Measurements from ENCODE around the gene TOP3B.

TOP3B gene

GRCh38 chr22:21982338-21982965 lies at the start of gene TOP3B:
TOP3B (minus strand) TSS chr22:21982787; CDS start chr22:21975709, 7,078 bp downstream.
- peak; percentile 92 for DNase-seq

DNA sequence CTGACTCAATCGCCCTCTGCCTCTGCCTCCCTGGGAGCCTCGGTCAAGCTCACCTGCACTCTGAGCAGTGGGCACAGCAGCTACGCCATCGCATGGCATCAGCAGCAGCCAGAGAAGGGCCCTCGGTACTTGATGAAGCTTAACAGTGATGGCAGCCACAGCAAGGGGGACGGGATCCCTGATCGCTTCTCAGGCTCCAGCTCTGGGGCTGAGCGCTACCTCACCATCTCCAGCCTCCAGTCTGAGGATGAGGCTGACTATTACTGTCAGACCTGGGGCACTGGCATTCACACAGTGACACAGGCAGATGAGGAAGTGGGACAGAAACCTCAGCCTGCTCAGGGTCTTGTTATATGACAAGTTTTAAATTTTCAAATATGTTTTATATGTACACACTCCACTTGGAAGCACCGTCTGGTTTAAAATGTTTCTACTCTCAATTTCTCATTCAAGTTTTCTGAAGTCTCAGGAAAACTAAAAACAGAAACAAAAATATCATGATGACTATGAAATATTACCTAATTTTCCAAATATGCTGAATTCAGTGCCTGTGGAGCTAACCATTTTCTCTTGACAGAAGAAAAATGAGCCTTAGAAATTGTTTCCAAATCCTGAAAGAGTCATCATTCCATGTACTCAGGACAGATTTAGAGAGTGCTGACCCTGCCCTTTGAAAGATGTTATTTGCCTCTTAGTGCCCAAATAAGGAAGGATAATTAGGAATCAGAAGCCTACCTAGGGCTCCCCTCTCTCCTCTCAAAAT lies 48.8 kb upstream of the TOP3B start:
- no peak for DNase-seq

GRCh38 chr22:22030493-22031182 lies 48.1 kb upstream of the TOP3B start:
- DNase-seq: no peak

DNA sequence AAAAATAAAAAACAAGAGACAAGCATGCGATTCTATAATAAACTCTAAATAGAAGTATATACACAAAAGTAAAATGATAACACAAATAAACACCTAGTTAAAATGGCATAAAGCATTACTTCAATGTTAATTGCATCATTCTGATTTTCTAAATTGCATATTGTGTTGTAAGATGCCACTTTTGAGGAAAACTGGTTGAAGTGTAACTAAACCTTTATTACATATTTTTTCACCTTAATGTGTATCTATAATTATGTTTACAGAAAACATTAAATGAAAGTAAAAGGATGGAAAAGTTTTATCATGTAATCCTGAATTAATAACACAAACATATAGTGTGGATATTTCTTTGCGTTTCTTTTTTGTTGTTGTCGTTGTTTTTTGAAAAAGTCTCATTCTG lies 45.4 kb upstream of the TOP3B start:
- DNase-seq: no peak

DNA sequence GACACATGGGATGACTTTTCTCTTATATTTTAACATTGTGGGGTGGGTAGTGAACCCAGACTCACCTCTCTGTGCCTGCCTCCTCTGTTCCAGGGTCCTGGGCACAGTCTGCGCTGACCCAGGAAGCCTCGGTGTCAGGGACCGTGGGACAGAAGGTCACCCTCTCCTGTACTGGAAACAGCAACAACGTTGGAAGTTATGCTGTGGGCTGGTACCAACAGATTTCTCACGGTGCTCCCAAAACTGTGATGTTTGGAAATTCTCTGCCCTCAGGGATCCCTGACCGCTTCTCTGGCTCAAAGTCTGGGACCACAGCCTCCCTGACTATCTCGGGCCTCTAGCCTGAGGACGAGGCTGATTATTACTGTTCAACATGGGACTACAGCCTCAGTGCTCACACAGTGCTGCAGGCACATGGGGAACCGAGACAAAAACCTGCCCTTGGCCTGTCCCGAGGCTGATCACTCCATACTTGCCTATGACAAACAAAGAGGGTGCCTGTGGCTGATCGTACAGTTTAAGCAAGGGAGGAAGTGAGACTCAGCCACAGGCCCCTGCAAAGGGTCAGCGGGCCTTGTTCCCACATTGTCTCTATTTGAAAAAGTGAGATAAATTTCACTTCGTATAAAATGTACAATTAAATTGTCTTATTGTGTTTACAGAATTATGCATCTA lies 43.7 kb upstream of the TOP3B start:
- no peak for DNase-seq

DNA sequence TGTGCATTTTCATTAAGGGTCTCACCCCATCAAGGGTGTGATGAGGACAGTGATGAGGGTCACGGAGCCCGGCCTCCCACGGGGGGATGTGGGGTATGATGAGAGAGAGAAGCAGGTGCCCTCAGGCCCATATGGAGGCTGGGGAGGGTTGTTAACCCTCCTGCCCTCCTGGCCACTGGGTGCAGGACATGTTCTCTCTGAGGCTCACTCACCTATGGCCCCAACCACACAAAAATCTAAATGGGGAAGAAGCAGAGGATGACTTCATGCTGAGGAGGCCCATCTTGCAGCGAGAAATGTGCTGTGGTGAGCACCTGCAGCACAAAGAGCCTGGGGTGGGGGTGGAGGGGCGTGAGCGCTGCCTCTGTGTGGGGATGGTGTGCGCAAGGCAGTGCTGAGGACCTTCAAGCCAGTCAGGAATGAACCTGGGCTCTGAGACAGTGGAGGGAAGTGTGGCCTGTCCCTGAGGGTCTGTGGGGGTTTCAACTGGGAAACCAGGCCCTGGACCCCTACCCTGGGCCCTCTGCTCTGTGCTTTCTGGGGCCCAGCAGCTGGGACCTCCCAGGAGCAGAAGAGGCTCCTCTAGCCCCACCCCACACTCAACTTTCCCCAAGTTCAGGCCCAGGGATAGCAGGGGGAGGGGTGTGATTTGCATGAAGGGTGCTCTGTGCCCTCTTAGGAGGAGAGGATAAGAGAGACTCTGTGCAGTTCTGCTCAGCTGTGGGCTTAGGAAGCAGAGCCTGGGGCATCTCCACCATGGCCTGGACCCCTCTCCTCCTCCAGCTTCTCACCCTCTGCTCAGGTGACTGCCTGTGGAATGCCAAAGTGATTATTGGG lies 43.0 kb upstream of the TOP3B start:
- DNase-seq: no peak

DNA sequence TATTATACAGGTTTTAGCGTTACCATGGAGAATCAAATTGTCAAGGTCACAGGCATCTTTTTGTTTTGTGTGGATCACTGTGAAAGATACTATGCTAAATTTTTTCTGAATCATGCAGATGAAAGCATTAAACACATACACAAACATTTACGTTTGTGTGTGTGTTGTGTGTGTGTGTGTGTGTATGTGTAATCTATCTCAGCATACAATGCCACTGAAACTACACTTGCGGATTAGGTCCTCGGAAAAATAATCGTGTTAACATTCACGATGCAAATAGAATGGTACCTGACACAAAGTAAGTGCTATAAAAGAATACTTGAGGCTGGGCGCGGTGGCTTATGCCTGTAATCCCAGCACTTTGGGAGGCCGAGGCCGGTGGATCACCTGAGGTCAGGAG lies 41.9 kb upstream of the TOP3B start:
- no peak for DNase-seq

DNA sequence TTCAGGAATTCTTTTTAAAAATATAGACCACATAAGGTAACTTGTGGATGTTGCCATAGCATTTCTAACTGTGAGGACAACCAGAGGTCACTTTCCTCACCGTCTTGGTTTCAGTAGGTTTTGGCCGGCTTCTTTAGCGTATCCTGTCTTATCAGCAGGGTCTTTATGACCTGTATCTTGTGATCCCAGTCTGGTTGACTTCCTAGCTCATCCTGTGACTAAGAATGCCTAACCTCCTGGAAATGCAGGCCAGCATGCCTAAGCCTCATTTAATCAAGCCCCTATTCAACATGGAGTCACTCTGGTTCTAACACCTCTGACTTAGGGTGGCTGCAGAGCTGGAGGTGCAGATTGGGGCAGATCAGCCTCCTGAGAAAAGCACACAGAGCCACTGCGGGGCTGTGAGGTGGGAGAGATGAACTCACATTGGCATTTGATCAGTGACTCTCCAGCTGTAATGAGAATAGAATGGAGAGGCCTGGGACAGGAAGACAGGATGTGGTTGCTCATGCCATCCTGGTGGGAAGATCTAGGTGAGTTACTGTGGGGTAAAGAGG lies 41.1 kb upstream of the TOP3B start:
- no peak for DNase-seq

DNA sequence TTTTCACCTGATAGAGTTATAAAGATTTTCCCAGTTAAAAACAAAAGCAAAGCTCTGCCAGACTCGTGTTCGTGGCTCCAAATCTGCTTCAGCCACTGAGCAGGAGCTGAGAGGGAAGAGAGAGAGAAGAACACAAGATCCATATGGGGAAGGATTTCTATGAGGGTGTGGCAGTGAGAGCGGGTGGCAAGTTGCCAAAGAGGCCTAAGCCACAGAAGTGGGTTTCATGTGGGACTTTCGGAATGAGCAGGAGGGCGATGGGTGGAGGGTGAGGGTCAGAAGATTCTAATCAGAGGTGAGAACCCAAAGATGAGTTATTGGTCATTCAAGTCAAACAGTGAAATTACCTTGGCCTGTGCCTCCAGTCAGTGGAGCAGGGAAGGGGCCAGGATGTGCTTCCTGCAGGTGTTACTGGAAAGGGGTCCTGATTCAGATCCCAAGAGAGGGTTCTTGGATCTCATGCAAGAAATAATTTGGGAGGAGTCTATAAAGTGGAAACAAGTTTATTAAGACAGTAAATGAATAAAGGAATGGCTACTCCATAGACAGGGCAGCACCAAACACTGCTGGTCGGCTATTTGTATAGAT lies 40.5 kb upstream of the TOP3B start:
- DNase-seq: no peak

GRCh38 chr22:22022255-22022840 lies 39.8 kb upstream of the TOP3B start:
- DNase-seq: no peak

- no peak for DNase-seq
These were observed 38.7 kb upstream of the TOP3B start for GRCh38 chr22:22021162-22021750.

- no peak for DNase-seq
These were observed 37.9 kb upstream of the TOP3B start for GRCh38 chr22:22020425-22020852.

DNA sequence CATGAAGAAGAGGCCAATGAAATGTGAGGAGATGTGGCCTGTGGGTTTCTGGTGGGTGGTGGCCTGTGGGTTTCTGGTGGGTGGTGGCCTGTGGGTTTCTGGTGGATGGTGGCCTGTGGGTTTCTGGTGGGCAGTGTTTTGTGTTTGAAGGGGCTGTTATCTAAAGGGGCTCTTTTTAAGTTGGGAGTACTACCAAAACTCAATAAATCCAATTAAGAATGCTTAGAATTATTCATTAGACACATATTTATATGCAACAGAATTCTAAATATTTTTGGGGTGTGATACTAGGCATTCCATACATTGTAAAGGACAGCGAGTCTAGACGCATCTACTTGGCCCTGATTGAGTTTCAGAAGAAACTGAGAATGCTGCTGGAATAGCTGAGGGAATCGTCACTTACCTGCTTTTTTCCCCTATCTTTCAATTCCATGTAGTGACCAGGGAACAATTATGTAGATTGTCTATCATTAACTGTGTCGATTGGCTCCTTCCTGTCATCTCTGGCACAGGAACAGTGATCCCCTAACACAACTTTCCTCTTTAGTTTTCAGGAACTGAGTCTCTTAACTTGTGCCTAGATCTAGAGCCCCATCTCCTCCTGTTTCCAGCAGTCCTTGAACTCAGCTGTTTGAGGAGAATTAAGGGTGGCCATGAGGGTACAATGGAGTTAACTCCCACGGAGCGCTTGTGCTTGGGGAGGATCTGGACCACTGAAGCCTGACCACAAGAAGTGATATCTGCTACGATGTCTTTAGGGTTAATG lies 37.3 kb upstream of the TOP3B start:
- DNase-seq: no peak

- no peak for DNase-seq
These were observed 36.5 kb upstream of the TOP3B start for GRCh38 chr22:22018825-22019658.

GRCh38 chr22:22015631-22016030 lies 33.0 kb upstream of the TOP3B start:
- no peak for DNase-seq

GRCh38 chr22:22014285-22014659 lies 31.7 kb upstream of the TOP3B start:
- DNase-seq: no peak

DNA sequence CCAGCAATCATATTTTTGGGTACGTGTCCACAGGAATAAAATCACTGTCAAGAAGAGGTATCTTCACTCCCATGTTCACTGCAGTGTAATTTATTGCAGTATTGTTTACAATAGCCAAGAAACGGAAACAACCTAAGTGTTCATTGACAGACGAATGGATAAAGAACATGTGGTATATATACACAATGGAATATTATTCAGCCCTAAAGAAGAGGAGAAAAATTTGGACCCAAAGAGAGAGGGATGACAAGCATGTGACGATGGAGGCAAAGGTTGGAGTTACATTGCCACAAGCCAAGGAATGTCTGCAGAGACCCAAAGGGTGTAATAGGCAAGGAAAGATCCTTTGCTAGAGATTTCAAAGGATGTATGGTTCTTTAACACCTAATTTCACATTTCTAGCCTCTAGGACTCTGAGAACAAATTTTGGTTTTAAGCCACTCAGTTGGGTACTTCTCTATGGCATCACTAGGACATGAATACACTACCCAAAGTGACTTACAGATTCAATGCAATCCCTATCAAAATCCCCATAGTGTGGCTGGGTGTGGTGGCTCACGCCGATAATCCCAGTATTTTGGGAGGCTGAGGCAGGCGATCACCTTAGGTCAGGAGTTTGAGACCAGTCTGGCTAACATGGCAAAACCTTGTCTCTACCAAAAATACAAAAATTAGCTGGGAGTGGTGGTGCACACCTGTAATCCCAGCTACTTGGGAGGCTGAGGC lies 31.1 kb upstream of the TOP3B start:
- DNase-seq: no peak

GRCh38 chr22:22011964-22012363 lies 29.4 kb upstream of the TOP3B start:
- no peak for DNase-seq

DNA sequence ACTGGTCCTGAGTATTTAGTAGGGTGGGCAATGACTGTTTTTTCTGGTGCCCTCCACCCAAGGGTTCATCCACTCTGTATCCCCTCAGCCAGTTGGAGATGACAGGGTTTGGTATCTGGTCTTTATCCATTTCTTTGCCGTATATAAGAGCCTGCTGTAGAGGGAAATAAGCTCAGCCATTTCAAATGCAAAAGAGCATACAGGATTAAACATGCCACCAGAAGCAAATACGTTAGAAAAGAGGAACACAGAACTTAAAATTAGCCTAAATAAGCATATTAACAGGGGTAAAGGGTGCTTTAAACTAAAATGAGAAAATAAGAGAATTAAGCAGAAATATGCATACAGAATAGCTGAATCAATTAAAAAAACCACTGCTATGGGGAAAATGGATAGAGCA lies 27.8 kb upstream of the TOP3B start:
- DNase-seq: no peak
